Measurements from ENCODE around the gene LYRM7.

DNA sequence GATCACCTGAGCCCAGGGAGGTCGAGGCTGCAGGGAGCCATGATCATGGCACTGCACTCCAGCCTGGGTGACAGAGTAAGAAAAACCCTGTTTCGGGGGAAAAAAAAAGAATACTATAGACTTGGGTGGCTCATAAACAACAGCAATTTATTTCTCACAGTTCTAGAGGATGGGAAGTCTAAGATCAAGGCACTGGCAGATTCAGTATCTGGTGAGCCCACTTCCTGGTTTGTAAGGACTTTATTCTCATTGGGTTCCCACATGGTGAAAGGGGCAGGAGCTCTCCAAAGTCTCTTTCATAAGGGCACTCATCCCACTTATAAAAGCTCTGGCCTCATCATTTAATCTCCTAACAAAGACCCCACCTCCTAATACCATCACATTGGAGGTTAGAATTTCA is 14.4 kb upstream of the LYRM7 start:
- TF ChIP-seq POLR2A (IDR thresholded peaks at IDR 0.05; ENCODE audit: low read depth, low read length) (no peak), POLR2AphosphoS5 (IDR thresholded peaks at IDR 0.05; ENCODE audit: low read depth, low read length) (no peak), SPI1 (IDR thresholded peaks at IDR 0.05; ENCODE audit: low read depth, low read length) (no peak), TAF1 (IDR thresholded peaks at IDR 0.05; ENCODE audit: low read depth, low read length) (no peak), POU2F2 (IDR thresholded peaks at IDR 0.05; ENCODE audit: low read depth, low read length) (no peak), PAX5 (IDR thresholded peaks at IDR 0.05; ENCODE audit: insufficient read depth, low read length, severe bottlenecking) (no peak)

Data from GM12891 (cell line).